MCF 10A (cell line): ENCODE measurements around the gene TAF11. TPM values are rescaled to one million over a fixed set of nuclear protein-coding genes. Genes with fewer than 3 reads are reported as not detected.
"Not testable (repeated sequence)": the region's sequence is repeated elsewhere in the genome, so short reads cannot be mapped to it uniquely, and the experiment has no call there.

ENCODE experiments used
- BruUV-seq: library from RNA; stranded (reverse); fragments of 400-500 nt; replicated peaks from 2 replicates; lab custom pipeline; 2021; lab: Mats Ljungman, UMichigan
- CTCF ChIA-PET: fragments of 300-600 bp; sonication (Branson Sonifier 250); formaldehyde crosslinking; extraction: SDS; loops from one replicate; lab custom pipeline; 2021; ENCODE audit warnings: antibody characterized with exemption, inconsistent platforms; lab: Yijun Ruan, JAX
- POLR2A ChIA-PET: fragments of 300-600, 350-650 bp; sonication (Branson Sonifier 250); formaldehyde crosslinking; extraction: SDS; loops from one replicate; lab custom pipeline; 2020; ENCODE audit warnings: antibody characterized with exemption, inconsistent platforms; lab: Yijun Ruan, JAX
- DNase-seq: peaks from one replicate; pipeline ENCODE4 v3.0.0-alpha.2; 2018; ENCODE audit not compliant: unreplicated experiment
- H3K27ac Mint-ChIP-seq: one replicate; pipeline ENCODE4 v1.8.0; 2022; ENCODE audit warnings: mild to moderate bottlenecking, low read depth, mixed read lengths; ENCODE audit not compliant: unreplicated experiment
- H3K27me3 Mint-ChIP-seq: one replicate; pipeline ENCODE4 v1.8.0; 2022; ENCODE audit warnings: mixed read lengths; ENCODE audit not compliant: insufficient read depth, unreplicated experiment
- H3K36me3 Mint-ChIP-seq: one replicate; pipeline ENCODE4 v1.8.0; 2022; ENCODE audit warnings: mild to moderate bottlenecking, moderate library complexity, mixed read lengths; ENCODE audit not compliant: insufficient read depth, unreplicated experiment
- H3K4me1 Mint-ChIP-seq: one replicate; pipeline ENCODE4 v1.8.0; 2022; ENCODE audit warnings: mixed read lengths; ENCODE audit not compliant: insufficient read depth, unreplicated experiment
- H3K4me3 Mint-ChIP-seq: one replicate; pipeline ENCODE4 v1.8.0; 2022; ENCODE audit warnings: mild to moderate bottlenecking, moderate library complexity, mixed read lengths; ENCODE audit not compliant: unreplicated experiment
- H3K9me3 Mint-ChIP-seq: one replicate; pipeline ENCODE4 v1.8.0; 2022; ENCODE audit warnings: mixed read lengths; ENCODE audit not compliant: unreplicated experiment
- CTCF ChIP-seq: fragments of 200-600 bp; IDR thresholded peaks from one replicate; pipeline ENCODE4 v1.8.0; 2022; ENCODE audit warnings: antibody characterized with exemption, mild to moderate bottlenecking; ENCODE audit not compliant: unreplicated experiment
- intact Hi-C: fragments of 100-400 bp; cut with micrococcal nuclease; formaldehyde crosslinking; loops from 2 replicates; pipeline ENCODE4 v1.14.1; 2022
- total RNA-seq: library from RNA; stranded (reverse); gene quantifications from 2 replicates; pipeline ENCODE4 v1.2.3, GENCODE V29; 2022

TAF11 gene
- total RNA-seq, 1 experiment from 2014 or later = 16.5 TPM

- no peaks in the 10 kb centered on the region for H3K27me3 Mint-ChIP-seq
- H3K4me1 Mint-ChIP-seq = peaks cover 6% of the 10 kb centered on the region
- no peak for DNase-seq
- no peak for TF ChIP-seq CTCF
- no TSS peak for BruUV-seq
- CTCF ChIA-PET = no interaction called here
- intact Hi-C loops = no loop called here
- H3K36me3 Mint-ChIP-seq = no peaks in the 10 kb centered on the region
- POLR2A ChIA-PET = interaction anchor here (1.0 kb wide), 1 partner anchor 15 kb away, joined by 3 read pairs; no protein-coding TSS in a partner anchor
- H3K4me3 Mint-ChIP-seq = no peak overlapping the region
- H3K9me3 Mint-ChIP-seq = no peaks in the 10 kb centered on the region
- no peak overlapping the region for H3K27ac Mint-ChIP-seq
Observed at GRCh38 chr6:34904990-34905613, 17.3 kb upstream of the TAF11 start.

GRCh38 chr6:34901930-34902329 lies 14.1 kb upstream of the TAF11 start:
- H3K27ac Mint-ChIP-seq = no peak overlapping the region
- H3K4me3 Mint-ChIP-seq = no peak overlapping the region
- no peaks in the 10 kb centered on the region for H3K9me3 Mint-ChIP-seq
- ChIA-PET POLR2A (interaction anchor here (1.1 to 1.8 kb wide), 2 partner anchors 11 to 13 kb away, joined by 3 to 5 read pairs; partner anchors contain the start of gene ANKS1A), CTCF (interaction anchor here (1.3 to 1.4 kb wide), 2 partner anchors 110 to 339 kb away, joined by 3 to 5 read pairs; no protein-coding TSS in a partner anchor)
- no peaks in the 10 kb centered on the region for H3K27me3 Mint-ChIP-seq
- no peak for TF ChIP-seq CTCF
- no TSS peak for BruUV-seq
- no peaks in the 10 kb centered on the region for H3K36me3 Mint-ChIP-seq
- peaks cover 6% of the 10 kb centered on the region for H3K4me1 Mint-ChIP-seq
- DNase-seq = no peak
- intact Hi-C loops = no loop called here

- no TSS peak for BruUV-seq
- ChIA-PET POLR2A (interaction anchor here (0.7 to 1.8 kb wide), 5 partner anchors 8 to 165 kb away, joined by 3 to 5 read pairs (median 5); partner anchors contain the start of genes ANKS1A and TAF11), CTCF (interaction anchor here (0.6 to 1.4 kb wide), 3 partner anchors 12 to 340 kb away, joined by 3 to 5 read pairs (median 3); no protein-coding TSS in a partner anchor)
- no peak for TF ChIP-seq CTCF
- no peaks in the 10 kb centered on the region for H3K27me3 Mint-ChIP-seq
- no peaks in the 10 kb centered on the region for H3K9me3 Mint-ChIP-seq
- intact Hi-C loops = no loop called here
- H3K4me1 Mint-ChIP-seq = peaks cover 6% of the 10 kb centered on the region
- no peaks in the 10 kb centered on the region for H3K36me3 Mint-ChIP-seq
- no peak overlapping the region for H3K27ac Mint-ChIP-seq
- no peak for DNase-seq
- no peak overlapping the region for H3K4me3 Mint-ChIP-seq
Observed at GRCh38 chr6:34900321-34901031, 12.6 kb upstream of the TAF11 start.

GRCh38 chr6:34899748-34900147 lies 11.9 kb upstream of the TAF11 start:
- DNase-seq, intact Hi-C loops, BruUV-seq, H3K4me1 Mint-ChIP-seq, H3K4me3 Mint-ChIP-seq, H3K27ac Mint-ChIP-seq, H3K27me3 Mint-ChIP-seq, H3K9me3 Mint-ChIP-seq, H3K36me3 Mint-ChIP-seq: not testable (repeated sequence)
- POLR2A ChIA-PET = interaction anchor here (3.5 kb wide), 1 partner anchor 11 kb away, joined by 33 read pairs; the partner anchor contains the start of genes ANKS1A and TAF11
- CTCF ChIA-PET = interaction anchor here (0.6 kb wide), 1 partner anchor 291 kb away, joined by 3 read pairs; no protein-coding TSS in a partner anchor
